GM18868 (cell line): ENCODE measurements around the gene GTF2E1.
"Not testable (repeated sequence)": the region's sequence is repeated elsewhere in the genome, so short reads cannot be mapped to it uniquely, and the experiment has no call there.

Experiments used
- ATAC-seq: cut with Tn5 transposase; IDR thresholded peaks from one replicate; pipeline ENCODE4 v1.9.1; 2021; ENCODE audit warnings: mild to moderate bottlenecking, moderate library complexity; ENCODE audit not compliant: unreplicated experiment

The GTF2E1 gene

DNA sequence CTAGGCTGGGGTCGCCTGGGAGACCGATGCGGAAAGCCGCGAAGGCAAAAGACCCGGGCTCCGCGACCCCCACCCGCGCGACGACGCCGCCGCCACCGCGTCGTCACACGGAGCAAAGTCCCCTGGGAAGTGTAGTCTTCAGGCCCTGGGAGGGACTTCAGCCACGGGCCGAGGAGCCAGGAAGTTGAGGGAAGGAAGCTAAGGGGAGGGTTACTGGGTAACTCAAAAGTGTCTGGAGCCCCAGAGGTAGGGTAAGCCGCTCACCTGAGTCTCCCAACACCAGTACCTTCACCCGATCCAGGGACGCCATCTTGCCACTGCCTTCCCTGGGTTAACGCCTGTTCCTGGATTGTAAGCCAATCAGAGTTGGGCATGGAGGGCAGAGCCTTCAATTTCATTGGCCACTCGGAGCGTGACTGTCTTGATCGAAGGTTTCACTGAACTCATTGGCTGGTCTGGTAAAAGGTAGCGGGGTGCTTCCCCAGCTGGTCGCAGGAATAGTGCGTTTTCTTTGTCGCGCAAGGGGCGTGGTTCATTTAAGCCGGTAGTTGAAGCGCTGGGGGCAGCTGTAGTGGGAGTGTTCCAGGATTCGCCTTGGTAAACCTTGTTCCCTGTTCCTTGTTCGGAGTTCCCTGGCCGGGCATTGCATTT lies at the start of gene GTF2E1, which contains the start of gene RABL3:
GTF2E1 (plus strand) TSS at position 547 of the 651 bp plus-strand sequence. CDS start 7,809 bp downstream, outside the sequence.
RABL3 (minus strand) TSS at position 319 of the 651 bp plus-strand sequence; CDS start at position 310, 9 bp downstream.
- ATAC-seq: peak; percentile 97

DNA sequence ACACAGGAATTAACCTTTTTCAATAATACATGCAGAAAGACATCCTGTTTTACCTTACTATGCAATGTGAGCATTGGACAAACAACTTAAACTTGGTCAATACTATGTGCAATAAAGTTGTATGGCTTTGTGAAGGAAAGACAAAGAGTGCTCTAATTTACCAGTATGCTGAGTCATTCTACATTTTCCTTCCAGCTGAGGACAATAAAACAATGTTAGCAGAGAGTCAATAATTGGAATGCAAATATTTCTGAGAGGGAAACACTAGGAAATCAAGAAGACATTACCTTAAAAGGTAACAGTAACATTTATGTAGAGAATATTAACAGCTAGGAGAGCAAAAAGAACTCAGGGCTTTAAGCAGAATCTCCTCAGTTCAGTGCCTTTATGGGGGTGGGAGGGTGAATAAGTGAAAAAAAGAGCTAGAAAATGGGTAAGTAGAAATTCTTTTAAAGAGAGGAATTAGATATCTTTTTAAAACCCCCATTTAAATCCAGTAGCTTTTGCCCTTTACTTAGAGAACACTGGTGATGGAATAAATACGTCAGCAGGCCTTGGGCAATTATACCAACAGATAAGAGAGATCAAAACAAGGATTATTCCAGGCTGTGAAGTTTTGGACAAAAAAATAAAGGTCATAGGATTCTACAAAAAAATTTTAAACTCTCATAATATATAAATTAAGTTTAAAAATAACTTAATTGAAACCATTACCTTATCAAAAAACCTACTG lies 48.9 kb upstream of the GTF2E1 start:
- no peak for ATAC-seq

DNA sequence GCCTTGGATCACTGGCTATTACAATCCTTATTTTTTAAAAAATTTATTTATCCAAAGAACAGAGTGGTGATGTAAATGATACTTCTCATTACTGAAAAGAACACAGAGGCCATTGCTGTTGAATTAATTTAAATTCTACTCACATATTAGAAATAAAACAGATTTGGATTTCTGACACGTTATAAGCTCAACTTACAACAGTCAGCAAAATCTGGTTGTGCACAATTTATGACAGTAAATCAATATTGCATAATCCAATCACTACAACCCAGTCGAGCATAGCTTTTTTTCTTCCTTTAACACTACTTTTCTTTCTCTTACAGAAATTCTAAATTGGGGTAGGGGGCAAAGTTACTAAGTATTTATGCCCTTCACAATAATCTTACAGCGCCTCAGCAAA lies 43.2 kb upstream of the GTF2E1 start:
- ATAC-seq: no peak

GRCh38 chr3:120705884-120706582 lies 36.5 kb upstream of the GTF2E1 start:
- ATAC-seq: no peak

GRCh38 chr3:120706950-120707349 lies 35.6 kb upstream of the GTF2E1 start:
- peak; percentile 54 for ATAC-seq

GRCh38 chr3:120708408-120708807 lies 34.1 kb upstream of the GTF2E1 start:
- ATAC-seq: peak; percentile 73

GRCh38 chr3:120710369-120710768 lies 32.2 kb upstream of the GTF2E1 start:
- ATAC-seq: no peak

- ATAC-seq: no peak
Measured at GRCh38 chr3:120713262-120713661, 29.3 kb upstream of the GTF2E1 start.

DNA sequence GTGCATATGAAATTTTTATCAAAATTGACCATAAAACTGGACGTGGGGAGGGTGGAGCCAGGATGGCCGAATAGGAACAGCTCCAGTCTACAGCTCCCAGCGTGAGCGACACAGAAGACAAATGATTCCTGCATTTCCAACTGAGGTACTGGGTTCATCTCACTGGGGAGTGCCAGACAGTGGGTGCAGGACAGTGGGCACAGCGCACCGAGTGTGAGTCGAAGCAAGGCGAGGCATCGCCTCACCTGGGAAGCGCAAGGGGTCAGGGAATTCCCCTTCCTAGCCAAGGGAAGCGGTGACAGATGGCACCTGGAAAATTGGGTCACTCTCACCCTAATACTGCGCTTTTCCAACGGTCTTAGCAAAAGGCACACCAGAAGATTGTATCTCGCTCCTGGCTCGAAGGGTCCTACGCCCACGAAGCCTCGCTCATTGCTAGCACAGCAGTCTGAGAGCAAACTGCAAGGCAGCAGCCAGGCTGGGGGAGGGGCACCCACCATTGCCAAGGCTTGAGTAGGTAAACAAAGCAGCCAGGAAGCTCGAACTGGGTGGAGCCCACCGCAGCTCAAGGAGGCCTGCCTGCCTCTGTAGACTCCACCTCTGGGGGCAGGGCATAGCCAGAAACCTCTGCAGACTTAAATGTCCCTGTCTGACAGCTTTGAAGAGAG lies 23.2 kb upstream of the GTF2E1 start:
- not testable (repeated sequence) for ATAC-seq

DNA sequence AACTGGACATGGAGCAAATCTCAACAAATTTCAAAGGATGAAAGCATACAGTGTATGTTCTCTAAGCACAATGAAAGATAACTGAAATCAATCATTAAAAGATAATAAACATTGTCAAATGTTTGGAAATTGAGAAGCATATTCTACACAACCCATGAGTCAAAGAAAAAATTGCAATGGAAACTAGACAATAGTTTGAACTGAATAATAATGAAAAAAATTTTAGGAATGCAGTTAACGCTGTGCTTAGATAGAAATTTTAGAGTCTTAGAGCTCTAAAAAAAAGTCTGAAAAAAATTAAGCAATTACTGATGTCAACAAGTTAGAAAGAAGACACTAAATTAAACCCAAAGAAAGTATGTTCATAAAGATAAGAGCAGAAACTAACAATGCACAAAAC lies 15.8 kb upstream of the GTF2E1 start:
- no peak for ATAC-seq

GRCh38 chr3:120730576-120731542 lies 11.7 kb upstream of the GTF2E1 start:
- ATAC-seq: no peak

DNA sequence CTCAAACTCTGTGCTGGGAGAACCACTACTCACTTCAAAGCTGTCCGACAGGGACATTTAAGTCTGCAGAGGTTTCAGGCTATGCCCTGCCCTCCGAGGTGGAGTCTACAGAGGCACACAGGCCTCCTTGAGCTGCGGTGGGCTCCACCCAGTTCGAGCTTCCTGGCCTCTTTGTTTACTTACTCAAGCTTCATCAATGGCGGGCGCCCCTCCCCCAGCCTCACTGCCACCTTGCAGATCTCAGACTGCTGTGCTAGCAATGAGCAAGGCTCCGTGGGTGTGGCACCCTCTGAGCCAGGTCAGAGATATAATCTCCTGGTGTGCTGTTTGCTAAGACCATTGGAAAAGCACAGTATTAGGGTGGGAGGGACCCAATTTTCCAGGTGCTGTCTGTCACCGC lies 4.5 kb upstream of the GTF2E1 start:
- not testable (repeated sequence) for ATAC-seq

- ATAC-seq: no peak
Measured at GRCh38 chr3:120741320-120741719, 1.2 kb upstream of the GTF2E1 start.

- ATAC-seq: peak; percentile 17
Measured at GRCh38 chr3:120741837-120742197, 727 bp upstream of the GTF2E1 start.

DNA sequence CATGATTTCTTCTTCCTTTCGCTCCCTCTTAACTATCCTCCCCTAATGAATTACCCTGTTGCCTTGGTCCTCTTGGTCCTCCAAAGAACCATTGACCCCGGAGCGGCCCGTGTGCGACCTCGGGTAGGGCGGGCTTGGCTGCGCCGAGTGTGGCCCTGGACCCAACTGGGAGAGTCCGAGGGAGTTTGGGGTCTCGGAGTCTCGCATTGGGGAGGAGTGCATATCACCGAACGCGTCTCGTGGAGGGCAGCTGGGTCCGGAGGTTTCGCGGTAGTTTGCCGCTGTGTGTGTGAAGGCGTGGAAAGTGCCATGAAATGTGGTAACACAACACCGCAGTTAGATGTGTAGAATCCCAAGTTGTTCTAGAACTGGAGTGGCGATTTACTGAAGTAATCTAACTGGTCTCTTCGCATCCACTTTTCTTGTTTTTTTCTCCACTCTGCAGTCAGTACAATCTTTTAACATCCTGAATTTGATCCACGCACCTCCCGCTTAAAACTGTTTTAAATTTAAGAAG lies 363 bp downstream of the GTF2E1 start:
- peak; percentile 10 for ATAC-seq

- no peak for ATAC-seq
Measured at GRCh38 chr3:120743556-120744195, 1.1 kb downstream of the GTF2E1 start.

- no peak for ATAC-seq
Measured at GRCh38 chr3:120745466-120745865, 2.9 kb downstream of the GTF2E1 start.

GRCh38 chr3:120749843-120750242 lies 7.3 kb downstream of the GTF2E1 start:
- ATAC-seq: no peak

DNA sequence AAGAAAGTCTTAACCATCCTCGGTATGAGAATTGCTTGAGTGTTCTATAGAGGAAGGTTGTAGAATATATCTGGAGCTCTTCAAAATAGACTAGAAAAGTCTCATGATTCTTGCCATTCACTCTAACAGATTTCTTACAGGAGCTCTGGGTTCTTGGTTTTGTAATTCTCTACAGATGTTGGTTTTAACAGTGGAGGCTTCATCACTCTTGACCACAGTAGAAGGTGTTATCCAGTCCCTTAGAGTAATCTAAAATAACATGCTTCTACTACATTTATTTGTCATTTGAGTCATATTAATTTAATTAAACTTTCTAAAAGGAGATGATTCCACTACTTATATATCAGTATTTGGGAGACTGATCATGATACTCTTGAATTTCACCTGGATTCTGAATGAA lies 9.7 kb downstream of the GTF2E1 start:
- no peak for ATAC-seq
